ENCODE data around the gene NOSTRIN.

DNA sequence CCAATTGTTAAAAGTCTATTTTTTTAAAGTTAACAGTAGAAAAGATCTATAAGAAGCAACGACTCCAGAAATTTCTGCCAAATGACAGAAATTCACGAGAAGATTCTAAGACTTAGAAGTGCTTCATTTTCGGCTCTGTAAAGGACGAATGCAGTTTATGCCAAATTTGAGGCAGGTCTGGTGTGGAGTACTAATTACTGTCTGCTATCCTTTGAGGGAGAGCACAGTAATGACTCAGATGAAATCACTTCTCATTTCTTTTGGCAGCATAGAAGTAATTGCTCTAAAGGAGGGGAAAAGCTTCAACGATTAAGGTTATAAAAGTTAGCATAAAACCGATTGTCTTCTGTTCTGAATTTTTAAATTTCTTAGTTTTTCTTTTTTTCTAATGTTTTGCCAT lies 110.0 kb downstream of the NOSTRIN start:
- TF ChIP-seq, protein P1, sequence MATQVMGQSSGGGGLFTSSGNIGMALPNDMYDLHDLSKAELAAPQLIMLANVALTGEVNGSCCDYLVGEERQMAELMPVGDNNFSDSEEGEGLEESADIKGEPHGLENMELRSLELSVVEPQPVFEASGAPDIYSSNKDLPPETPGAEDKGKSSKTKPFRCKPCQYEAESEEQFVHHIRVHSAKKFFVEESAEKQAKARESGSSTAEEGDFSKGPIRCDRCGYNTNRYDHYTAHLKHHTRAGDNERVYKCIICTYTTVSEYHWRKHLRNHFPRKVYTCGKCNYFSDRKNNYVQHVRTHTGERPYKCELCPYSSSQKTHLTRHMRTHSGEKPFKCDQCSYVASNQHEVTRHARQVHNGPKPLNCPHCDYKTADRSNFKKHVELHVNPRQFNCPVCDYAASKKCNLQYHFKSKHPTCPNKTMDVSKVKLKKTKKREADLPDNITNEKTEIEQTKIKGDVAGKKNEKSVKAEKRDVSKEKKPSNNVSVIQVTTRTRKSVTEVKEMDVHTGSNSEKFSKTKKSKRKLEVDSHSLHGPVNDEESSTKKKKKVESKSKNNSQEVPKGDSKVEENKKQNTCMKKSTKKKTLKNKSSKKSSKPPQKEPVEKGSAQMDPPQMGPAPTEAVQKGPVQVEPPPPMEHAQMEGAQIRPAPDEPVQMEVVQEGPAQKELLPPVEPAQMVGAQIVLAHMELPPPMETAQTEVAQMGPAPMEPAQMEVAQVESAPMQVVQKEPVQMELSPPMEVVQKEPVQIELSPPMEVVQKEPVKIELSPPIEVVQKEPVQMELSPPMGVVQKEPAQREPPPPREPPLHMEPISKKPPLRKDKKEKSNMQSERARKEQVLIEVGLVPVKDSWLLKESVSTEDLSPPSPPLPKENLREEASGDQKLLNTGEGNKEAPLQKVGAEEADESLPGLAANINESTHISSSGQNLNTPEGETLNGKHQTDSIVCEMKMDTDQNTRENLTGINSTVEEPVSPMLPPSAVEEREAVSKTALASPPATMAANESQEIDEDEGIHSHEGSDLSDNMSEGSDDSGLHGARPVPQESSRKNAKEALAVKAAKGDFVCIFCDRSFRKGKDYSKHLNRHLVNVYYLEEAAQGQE (IDR thresholded peaks at IDR 0.05; ENCODE audit: insufficient read depth in 1 of 2, low read depth in 2 of 2, low read length in 2 of 2): no peak
- TF ChIP-seq TAF1 (IDR thresholded peaks at IDR 0.05; ENCODE audit: borderline replicate concordance, insufficient read depth, low read length) (no peak), POLR2AphosphoS5 (IDR thresholded peaks at IDR 0.05; ENCODE audit: low read depth, low read length) (no peak)

All from PFSK-1 (cell line).